Mesenchymal stem cell (in vitro differentiated cells and primary cell): ENCODE data around the gene TAC1. TPM values are rescaled to one million over a fixed set of nuclear protein-coding genes. Genes with fewer than 3 reads are reported as not detected.

Experiments used
- DNase-seq: peaks from one replicate; pipeline ENCODE4 v3.0.0-alpha.2; 2013
- H2AFZ ChIP-seq: one replicate; pipeline ENCODE4 v1.6.1; 2013; ENCODE audit warnings: low read depth, mild to moderate bottlenecking, control low read depth, inconsistent platforms, low read length, moderate library complexity
- H2AK5ac ChIP-seq: 2 replicates; pipeline ENCODE4 v1.6.1; 2013; ENCODE audit warnings: low read length, moderate library complexity, mild to moderate bottlenecking, inconsistent platforms; ENCODE audit not compliant: severe bottlenecking
- H2BK120ac ChIP-seq: one replicate; pipeline ENCODE4 v1.6.1; 2013; ENCODE audit warnings: low read depth, mild to moderate bottlenecking, inconsistent platforms, low read length, moderate library complexity
- H2BK12ac ChIP-seq, 2 experiments: one replicate each; pipeline ENCODE4 v1.6.1; 2013; ENCODE audit warnings: inconsistent platforms in 2 of 2, low read length in 2 of 2, mild to moderate bottlenecking in 2 of 2, moderate library complexity in 2 of 2, control low read depth in 1 of 2
- H2BK15ac ChIP-seq: one replicate; pipeline ENCODE4 v1.6.1; 2013; ENCODE audit warnings: mild to moderate bottlenecking, low read depth, inconsistent platforms; ENCODE audit not compliant: poor library complexity, severe bottlenecking
- H2BK5ac ChIP-seq: 2 replicates; pipeline ENCODE4 v1.6.1; 2013; ENCODE audit warnings: low read depth, mild to moderate bottlenecking, low read length, control low read depth, inconsistent platforms; ENCODE audit not compliant: poor library complexity, severe bottlenecking
- H3K14ac ChIP-seq, 2 experiments: one replicate each; pipeline ENCODE4 v1.6.1; 2013; ENCODE audit warnings: inconsistent platforms in 2 of 2, low read length in 2 of 2, control low read depth in 1 of 2, mild to moderate bottlenecking in 1 of 2, moderate library complexity in 1 of 2
- H3K18ac ChIP-seq, 2 experiments: one replicate each; pipeline ENCODE4 v1.6.1; 2013; ENCODE audit warnings: inconsistent platforms in 2 of 2, low read length in 2 of 2, control low read depth in 1 of 2, low read depth in 1 of 2, mild to moderate bottlenecking in 1 of 2
- H3K23ac ChIP-seq, 2 experiments: one replicate each; pipeline ENCODE4 v1.6.1; 2013; ENCODE audit warnings: inconsistent platforms in 2 of 2, low read length in 2 of 2, mild to moderate bottlenecking in 2 of 2, moderate library complexity in 2 of 2, control low read depth in 1 of 2
- H3K27ac ChIP-seq: 2 replicates; pipeline ENCODE4 v1.5.1; 2013; ENCODE audit warnings: mild to moderate bottlenecking, moderate library complexity, low read length, control low read depth, inconsistent platforms; ENCODE audit not compliant: poor library complexity, severe bottlenecking
- H3K27me3 ChIP-seq, 2 experiments: 2 replicates each; pipeline versions ENCODE4 v1.6.1 to v1.7.0; 2013; ENCODE audit warnings: low read length in 2 of 2, mild to moderate bottlenecking in 2 of 2, moderate library complexity in 2 of 2, control low read depth in 1 of 2, inconsistent platforms in 1 of 2; ENCODE audit not compliant: control insufficient read depth in 1 of 2, insufficient read depth in 1 of 2
- H3K36me3 ChIP-seq, 2 experiments: 2 replicates each; pipeline versions ENCODE4 v1.6.1 to v1.7.0; 2013; ENCODE audit warnings: low read length in 2 of 2, control low read depth in 1 of 2, inconsistent platforms in 1 of 2, low read depth in 1 of 2, mild to moderate bottlenecking in 1 of 2; ENCODE audit not compliant: insufficient read depth in 2 of 2, control insufficient read depth in 1 of 2
- H3K4ac ChIP-seq, 2 experiments: one replicate each; pipeline ENCODE4 v1.6.1; 2013; ENCODE audit warnings: inconsistent platforms in 2 of 2, low read length in 2 of 2, mild to moderate bottlenecking in 2 of 2, moderate library complexity in 2 of 2, control low read depth in 1 of 2, low read depth in 1 of 2
- H3K4me1 ChIP-seq: 2 replicates; pipeline ENCODE4 v1.6.1; 2013; ENCODE audit warnings: low read depth, low read length, control low read depth; ENCODE audit not compliant: control insufficient read depth, insufficient read depth
- H3K4me2 ChIP-seq: 2 replicates; pipeline ENCODE4 v1.6.1; 2013; ENCODE audit warnings: low read length, mild to moderate bottlenecking, inconsistent platforms; ENCODE audit not compliant: poor library complexity, severe bottlenecking
- H3K4me3 ChIP-seq, 2 experiments: 2 replicates each; pipeline versions ENCODE4 v1.5.1 to v1.7.0; 2013; ENCODE audit warnings: low read length in 2 of 2, mild to moderate bottlenecking in 2 of 2, control low read depth in 1 of 2, low read depth in 1 of 2; ENCODE audit not compliant: insufficient read depth in 1 of 2
- H3K79me1 ChIP-seq: replicated peaks from 2 replicates; pipeline ENCODE4 v1.6.1; 2013; ENCODE audit warnings: mild to moderate bottlenecking, control low read depth, low read length, inconsistent platforms; ENCODE audit not compliant: poor library complexity, severe bottlenecking
- H3K9ac ChIP-seq: 2 replicates; pipeline ENCODE4 v1.7.0; 2013; ENCODE audit warnings: mild to moderate bottlenecking, low read length, moderate library complexity
- H3K9me3 ChIP-seq: 2 replicates; pipeline ENCODE4 v1.7.0; 2013; ENCODE audit warnings: mild to moderate bottlenecking, low read length; ENCODE audit not compliant: control insufficient read depth
- H4K8ac ChIP-seq: one replicate; pipeline ENCODE4 v1.6.1; 2013; ENCODE audit warnings: inconsistent platforms, mild to moderate bottlenecking, low read length, moderate library complexity
- H4K91ac ChIP-seq: one replicate; pipeline ENCODE4 v1.6.1; 2013; ENCODE audit warnings: mild to moderate bottlenecking, low read length, inconsistent platforms
- WGBS: methylation state at CpG from one replicate; pipeline ENCODE4 v1.1.7; 2013; ENCODE audit warnings: mixed read lengths; 5-methylcytosine and 5-hydroxymethylcytosine counted together
- polyA plus RNA-seq, 2 experiments: library from polyadenylated mRNA; stranded (reverse); fragments of 200-250 nt; gene quantifications; one replicate each; pipeline ENCODE4 v1.2.3, GENCODE V29; 2013

The TAC1 gene, protein sequence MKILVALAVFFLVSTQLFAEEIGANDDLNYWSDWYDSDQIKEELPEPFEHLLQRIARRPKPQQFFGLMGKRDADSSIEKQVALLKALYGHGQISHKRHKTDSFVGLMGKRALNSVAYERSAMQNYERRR
- not detected for polyA plus RNA-seq (2013, experiment 1 of 2)
- not detected for polyA plus RNA-seq (2013, experiment 2 of 2)

- H3K27me3 ChIP-seq, result peaks cover 46% of the 10 kb centered on the region in 2 experiments
- H3K23ac ChIP-seq, result no peak within 1 kb of the TSS
- peaks cover 20% of the 10 kb centered on the region for H3K4me1 ChIP-seq
- no peak within 1 kb of the TSS for H2BK5ac ChIP-seq
- H3K36me3 ChIP-seq, result no peaks in the 10 kb centered on the region
- no peak for DNase-seq
- no peak within 1 kb of the TSS for H3K4ac ChIP-seq
- no peak within 1 kb of the TSS for H2BK15ac ChIP-seq
- no peak within 1 kb of the TSS for H3K18ac ChIP-seq
- no peaks in the 10 kb centered on the region for H3K9me3 ChIP-seq
- peak within 1 kb of the TSS; percentile 27 for H2AFZ ChIP-seq
- H4K91ac ChIP-seq, result no peak within 1 kb of the TSS
- no peak within 1 kb of the TSS for H3K27ac ChIP-seq
- WGBS, result 3% methylated on average over 53 of the region's 57 CpGs
- peak within 1 kb of the TSS in 1 of 2 experiments; percentile 72 for H3K4me3 ChIP-seq
- H2BK120ac ChIP-seq, result no peak within 1 kb of the TSS
- H3K9ac ChIP-seq, result peak within 1 kb of the TSS; percentile 15
- peak within 1 kb of the TSS; percentile 70 for H3K4me2 ChIP-seq
- no peak within 1 kb of the TSS for H2AK5ac ChIP-seq
- H3K14ac ChIP-seq, result no peak within 1 kb of the TSS
- H4K8ac ChIP-seq, result no peak within 1 kb of the TSS
- no peak within 1 kb of the TSS for H2BK12ac ChIP-seq
- no peaks in the 10 kb centered on the region for H3K79me1 ChIP-seq
Observed at GRCh38 chr7:97731736-97732564, at the start of gene TAC1. TSS of gene TAC1 (plus strand) at chr7:97732086. CDS start at chr7:97732613, 527 bp downstream.

DNA sequence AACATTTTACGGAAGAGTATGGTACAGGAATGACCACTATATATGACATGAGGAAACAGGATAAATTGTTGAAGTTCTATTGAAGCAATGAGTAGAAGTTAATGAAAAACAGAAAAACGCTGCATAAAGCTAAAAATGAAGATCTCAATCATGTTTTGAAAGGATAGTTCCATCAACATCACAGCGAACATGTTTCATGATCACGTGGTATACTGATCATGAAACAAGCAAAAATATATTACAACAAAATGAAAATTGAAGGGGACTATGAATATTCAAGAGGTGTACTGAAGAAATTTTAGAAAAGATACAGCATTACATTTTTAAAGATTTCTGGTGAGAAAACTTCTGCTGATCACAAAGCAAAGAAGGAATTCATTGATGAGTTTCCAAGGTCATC, 45.9 kb upstream of the TAC1 start:
- H3K27me3 ChIP-seq, result no peaks in the 10 kb centered on the region
- no peak overlapping the region for H2BK12ac ChIP-seq
- no peak overlapping the region for H3K14ac ChIP-seq
- H3K79me1 ChIP-seq, result no peaks in the 10 kb centered on the region
- no peaks in the 10 kb centered on the region for H3K4me1 ChIP-seq
- no peak overlapping the region for H3K4ac ChIP-seq
- H2BK15ac ChIP-seq, result no peak overlapping the region
- DNase-seq, result no peak
- no peak overlapping the region for H4K8ac ChIP-seq
- H4K91ac ChIP-seq, result no peak overlapping the region
- no peak overlapping the region for H2BK5ac ChIP-seq
- no peak overlapping the region for H2BK120ac ChIP-seq
- H3K23ac ChIP-seq, result no peak overlapping the region
- H3K4me3 ChIP-seq, result no peak overlapping the region
- H3K9me3 ChIP-seq, result no peaks in the 10 kb centered on the region
- H2AK5ac ChIP-seq, result no peak overlapping the region
- no peak overlapping the region for H3K4me2 ChIP-seq
- no peak overlapping the region for H3K9ac ChIP-seq
- no peak overlapping the region for H3K27ac ChIP-seq
- no peaks in the 10 kb centered on the region for H3K36me3 ChIP-seq
- WGBS, result 100% methylated on average over 1 of the region's 4 CpGs
- no peak overlapping the region for H2AFZ ChIP-seq
- H3K18ac ChIP-seq, result no peak overlapping the region

GRCh38 chr7:97693586-97693985, 38.3 kb upstream of the TAC1 start:
- no peak overlapping the region for H3K27ac ChIP-seq
- no peak overlapping the region for H3K4ac ChIP-seq
- no peak overlapping the region for H3K14ac ChIP-seq
- H2BK120ac ChIP-seq, result no peak overlapping the region
- 90% methylated on average over 1 of the region's 1 CpG for WGBS
- no peaks in the 10 kb centered on the region for H3K9me3 ChIP-seq
- H3K4me2 ChIP-seq, result no peak overlapping the region
- H4K91ac ChIP-seq, result no peak overlapping the region
- H3K27me3 ChIP-seq, result no peaks in the 10 kb centered on the region
- H3K79me1 ChIP-seq, result no peaks in the 10 kb centered on the region
- no peak overlapping the region for H2BK12ac ChIP-seq
- DNase-seq, result no peak
- H2AFZ ChIP-seq, result no peak overlapping the region
- H2AK5ac ChIP-seq, result no peak overlapping the region
- no peak overlapping the region for H2BK15ac ChIP-seq
- no peak overlapping the region for H2BK5ac ChIP-seq
- no peaks in the 10 kb centered on the region for H3K4me1 ChIP-seq
- H3K9ac ChIP-seq, result no peak overlapping the region
- no peak overlapping the region for H4K8ac ChIP-seq
- no peak overlapping the region for H3K23ac ChIP-seq
- H3K18ac ChIP-seq, result no peak overlapping the region
- H3K36me3 ChIP-seq, result no peaks in the 10 kb centered on the region
- no peak overlapping the region for H3K4me3 ChIP-seq

GRCh38 chr7:97694355-97694754, 37.5 kb upstream of the TAC1 start:
- Histone ChIP-seq H3K4ac (no peak overlapping the region), H3K4me2 (no peak overlapping the region), H2BK15ac (no peak overlapping the region), H2BK12ac (no peak overlapping the region), H3K36me3 (no peaks in the 10 kb centered on the region), H2BK120ac (no peak overlapping the region), H3K79me1 (no peaks in the 10 kb centered on the region), H4K91ac (no peak overlapping the region), H3K23ac (no peak overlapping the region), H2BK5ac (no peak overlapping the region), H3K14ac (no peak overlapping the region), H3K9ac (no peak overlapping the region), H3K27ac (no peak overlapping the region), H2AFZ (no peak overlapping the region), H3K4me3 (no peak overlapping the region), H3K27me3 (no peaks in the 10 kb centered on the region), H3K4me1 (no peaks in the 10 kb centered on the region), H3K18ac (no peak overlapping the region), H2AK5ac (no peak overlapping the region), H3K9me3 (no peaks in the 10 kb centered on the region), H4K8ac (no peak overlapping the region)
- WGBS, result 76% methylated on average over 2 of the region's 2 CpGs
- DNase-seq, result no peak
